Measurements from ENCODE around the gene ZFAND6.
"Not testable (repeated sequence)": the region's sequence is repeated elsewhere in the genome, so short reads cannot be mapped to it uniquely, and the experiment has no call there.

ZFAND6 gene

GRCh38 chr15:80105595-80105994, 46.1 kb downstream of the ZFAND6 start:
- TF ChIP-seq TAF1 (IDR thresholded peaks at IDR 0.05; ENCODE audit: borderline replicate concordance, low read depth, low read length): no peak
- TF ChIP-seq POLR2A (IDR thresholded peaks at IDR 0.05; ENCODE audit: low read depth, low read length): no peak
- TF ChIP-seq POLR2AphosphoS5 (IDR thresholded peaks at IDR 0.05; ENCODE audit: low read depth, low read length): no peak
- no peak for FAIRE-seq
- DNase-seq (ENCODE audit: insufficient read length): no peak

GRCh38 chr15:80106051-80106450, 46.6 kb downstream of the ZFAND6 start:
- FAIRE-seq: no peak
- no peak for DNase-seq (ENCODE audit: insufficient read length)
- TF ChIP-seq POLR2A (IDR thresholded peaks at IDR 0.05; ENCODE audit: low read depth, low read length) (no peak), POLR2AphosphoS5 (IDR thresholded peaks at IDR 0.05; ENCODE audit: low read depth, low read length) (no peak), TAF1 (IDR thresholded peaks at IDR 0.05; ENCODE audit: borderline replicate concordance, low read depth, low read length) (no peak)

GRCh38 chr15:80107204-80107603, 47.7 kb downstream of the ZFAND6 start:
- no peak for FAIRE-seq
- DNase-seq (ENCODE audit: insufficient read length): no peak
- TF ChIP-seq POLR2AphosphoS5 (IDR thresholded peaks at IDR 0.05; ENCODE audit: low read depth, low read length): no peak
- TF ChIP-seq TAF1 (IDR thresholded peaks at IDR 0.05; ENCODE audit: borderline replicate concordance, low read depth, low read length): no peak
- no peak for TF ChIP-seq POLR2A (IDR thresholded peaks at IDR 0.05; ENCODE audit: low read depth, low read length)

- FAIRE-seq (no peak), DNase-seq (ENCODE audit: insufficient read length) (no peak)
- TF ChIP-seq POLR2AphosphoS5 (IDR thresholded peaks at IDR 0.05; ENCODE audit: low read depth, low read length) (no peak), POLR2A (IDR thresholded peaks at IDR 0.05; ENCODE audit: low read depth, low read length) (no peak), TAF1 (IDR thresholded peaks at IDR 0.05; ENCODE audit: borderline replicate concordance, low read depth, low read length) (no peak)
Observed at GRCh38 chr15:80107774-80108173, 48.3 kb downstream of the ZFAND6 start.

- DNase-seq (ENCODE audit: insufficient read length) (no peak), FAIRE-seq (no peak)
- no peak for TF ChIP-seq POLR2AphosphoS5 (IDR thresholded peaks at IDR 0.05; ENCODE audit: low read depth, low read length)
- no peak for TF ChIP-seq POLR2A (IDR thresholded peaks at IDR 0.05; ENCODE audit: low read depth, low read length)
- TF ChIP-seq TAF1 (IDR thresholded peaks at IDR 0.05; ENCODE audit: borderline replicate concordance, low read depth, low read length): no peak
Observed at GRCh38 chr15:80109388-80109787, 49.9 kb downstream of the ZFAND6 start.

GRCh38 chr15:80110920-80111319, 51.4 kb downstream of the ZFAND6 start:
- FAIRE-seq: no peak
- TF ChIP-seq TAF1 (IDR thresholded peaks at IDR 0.05; ENCODE audit: borderline replicate concordance, low read depth, low read length) (no peak), POLR2AphosphoS5 (IDR thresholded peaks at IDR 0.05; ENCODE audit: low read depth, low read length) (no peak)
- no peak for DNase-seq (ENCODE audit: insufficient read length)

- no peak for TF ChIP-seq POLR2AphosphoS5 (IDR thresholded peaks at IDR 0.05; ENCODE audit: low read depth, low read length)
- TF ChIP-seq POLR2A (IDR thresholded peaks at IDR 0.05; ENCODE audit: low read depth, low read length): no peak
- no peak for TF ChIP-seq TAF1 (IDR thresholded peaks at IDR 0.05; ENCODE audit: borderline replicate concordance, low read depth, low read length)
- no peak for FAIRE-seq
- no peak for DNase-seq (ENCODE audit: insufficient read length)
Observed at GRCh38 chr15:80114114-80114513, 54.6 kb downstream of the ZFAND6 start.

- TF ChIP-seq POLR2A (IDR thresholded peaks at IDR 0.05; ENCODE audit: low read depth, low read length): no peak
- TF ChIP-seq POLR2AphosphoS5 (IDR thresholded peaks at IDR 0.05; ENCODE audit: low read depth, low read length): no peak
- no peak for TF ChIP-seq TAF1 (IDR thresholded peaks at IDR 0.05; ENCODE audit: borderline replicate concordance, low read depth, low read length)
- FAIRE-seq: no peak
Observed at GRCh38 chr15:80115021-80115420, 55.5 kb downstream of the ZFAND6 start.

GRCh38 chr15:80118956-80119355, 59.5 kb downstream of the ZFAND6 start:
- FAIRE-seq (no peak), DNase-seq (ENCODE audit: insufficient read length) (no peak)
- TF ChIP-seq POLR2AphosphoS5 (IDR thresholded peaks at IDR 0.05; ENCODE audit: low read depth, low read length): no peak
- no peak for TF ChIP-seq POLR2A (IDR thresholded peaks at IDR 0.05; ENCODE audit: low read depth, low read length)
- TF ChIP-seq TAF1 (IDR thresholded peaks at IDR 0.05; ENCODE audit: borderline replicate concordance, low read depth, low read length): no peak

More at GRCh38 chr15:80115021-80115420, 55.5 kb downstream of the ZFAND6 start:
- no peak for DNase-seq (ENCODE audit: insufficient read length)

GRCh38 chr15:80120636-80121035, 61.2 kb downstream of the ZFAND6 start:
- no peak for TF ChIP-seq TAF1 (IDR thresholded peaks at IDR 0.05; ENCODE audit: borderline replicate concordance, low read depth, low read length)
- no peak for TF ChIP-seq POLR2A (IDR thresholded peaks at IDR 0.05; ENCODE audit: low read depth, low read length)
- no peak for TF ChIP-seq POLR2AphosphoS5 (IDR thresholded peaks at IDR 0.05; ENCODE audit: low read depth, low read length)
- FAIRE-seq: no peak
- no peak for DNase-seq (ENCODE audit: insufficient read length)

GRCh38 chr15:80121546-80121945, 62.1 kb downstream of the ZFAND6 start:
- no peak for FAIRE-seq
- DNase-seq (ENCODE audit: insufficient read length): no peak
- TF ChIP-seq POLR2AphosphoS5 (IDR thresholded peaks at IDR 0.05; ENCODE audit: low read depth, low read length): no peak
- TF ChIP-seq TAF1 (IDR thresholded peaks at IDR 0.05; ENCODE audit: borderline replicate concordance, low read depth, low read length): no peak
- no peak for TF ChIP-seq POLR2A (IDR thresholded peaks at IDR 0.05; ENCODE audit: low read depth, low read length)

GRCh38 chr15:80123034-80123433, 63.6 kb downstream of the ZFAND6 start:
- no peak for FAIRE-seq
- no peak for DNase-seq (ENCODE audit: insufficient read length)
- TF ChIP-seq TAF1 (IDR thresholded peaks at IDR 0.05; ENCODE audit: borderline replicate concordance, low read depth, low read length): no peak
- TF ChIP-seq POLR2A (IDR thresholded peaks at IDR 0.05; ENCODE audit: low read depth, low read length): no peak
- no peak for TF ChIP-seq POLR2AphosphoS5 (IDR thresholded peaks at IDR 0.05; ENCODE audit: low read depth, low read length)

GRCh38 chr15:80127253-80127652, 67.8 kb downstream of the ZFAND6 start:
- not testable (repeated sequence) for DNase-seq (ENCODE audit: insufficient read length); FAIRE-seq

Measured in GM12892 (cell line).